Endothelial cell of umbilical vein (primary cell): ENCODE data around the gene ALG8. TPM values are rescaled to one million over a fixed set of nuclear protein-coding genes. Genes with fewer than 3 reads are reported as not detected.

ENCODE experiments used
- BruUV-seq: library from RNA; stranded (reverse); fragments of 400-500 nt; replicated peaks from 2 replicates; lab custom pipeline; 2021; lab: Mats Ljungman, UMichigan
- CTCF ChIA-PET: fragments of 300-600, 350-600 bp; sonication (Branson Sonifier 250); formaldehyde crosslinking; loops from one replicate; lab custom pipeline; 2021; ENCODE audit warnings: antibody characterized with exemption, inconsistent platforms; lab: Charles Lee
- POLR2A ChIA-PET: fragments of 300-600, 350-600 bp; sonication (Branson Sonifier 250); formaldehyde crosslinking; loops from one replicate; lab custom pipeline; 2021; ENCODE audit warnings: antibody characterized with exemption, inconsistent platforms; lab: Charles Lee
- DNase-seq: peaks from one replicate; pipeline ENCODE4 v3.0.0-alpha.2; 2011; ENCODE audit warnings: low read depth, low spot score
- FAIRE-seq: peaks from 2 replicates; lab custom pipeline; 2011; peaks lifted over from hg19 to GRCh38; lab: Jason Lieb, UNC
- H2AFZ ChIP-seq: 2 replicates; pipeline ENCODE4 v1.6.0; 2012; ENCODE audit warnings: low read depth, low read length, control low read depth, inconsistent platforms
- H3K27ac ChIP-seq: 2 replicates; pipeline ENCODE4 v1.5.1; 2011; ENCODE audit warnings: low read depth, mild to moderate bottlenecking, control low read depth, low read length, moderate library complexity; ENCODE audit not compliant: insufficient read depth
- H3K27me3 ChIP-seq, 2 experiments: 2 replicates each; pipeline versions ENCODE4 v1.6.0 to v1.6.1; 2011; ENCODE audit warnings: low read length in 2 of 2, mixed read lengths in 1 of 2; ENCODE audit not compliant: control insufficient read depth in 2 of 2, insufficient read depth in 2 of 2
- H3K36me3 ChIP-seq, 2 experiments: 2 replicates in 1 of 2; 3 replicates in 1 of 2; pipeline ENCODE4 v1.5.1; 2011; ENCODE audit warnings: low read length in 2 of 2, mild to moderate bottlenecking in 1 of 2, moderate library complexity in 1 of 2; ENCODE audit not compliant: control insufficient read depth in 2 of 2, insufficient read depth in 2 of 2; ENCODE audit errors: extremely low read depth in 1 of 2
- H3K4me1 ChIP-seq: 3 replicates; pipeline ENCODE4 v1.5.1; 2011; ENCODE audit warnings: mild to moderate bottlenecking, low read length; ENCODE audit not compliant: control insufficient read depth, insufficient read depth; ENCODE audit errors: extremely low read depth
- H3K4me2 ChIP-seq: 2 replicates; pipeline ENCODE4 v1.6.1; 2011; ENCODE audit warnings: low read length, control low read depth, mixed read lengths; ENCODE audit not compliant: insufficient read depth
- H3K4me3 ChIP-seq, 3 experiments: fragments of 200-600 bp in 1 of 3; sonication (generic), shearing (Covaris generic) in 1 of 3; replicated peaks in 1 of 3; 2 replicates each; pipeline ENCODE4 v1.5.1; 2011 to 2016; ENCODE audit warnings: control low read depth in 3 of 3, low read length in 3 of 3, mild to moderate bottlenecking in 2 of 3, inconsistent platforms in 1 of 3, low read depth in 1 of 3, moderate library complexity in 1 of 3; ENCODE audit not compliant: insufficient read depth in 1 of 3
- H3K79me2 ChIP-seq: 2 replicates; pipeline ENCODE4 v1.6.0; 2012; ENCODE audit warnings: low read length, inconsistent platforms; ENCODE audit not compliant: control insufficient read depth, insufficient read depth
- H3K9ac ChIP-seq: replicated peaks from 2 replicates; pipeline ENCODE3; 2011; ENCODE audit warnings: low read length, control low read depth; ENCODE audit not compliant: insufficient read depth; ENCODE audit errors: extremely low read depth
- H3K9me1 ChIP-seq: replicated peaks from 3 replicates; pipeline ENCODE4 v1.6.0; 2011; ENCODE audit warnings: mild to moderate bottlenecking, low read length; ENCODE audit not compliant: control insufficient read depth, insufficient read depth; ENCODE audit errors: extremely low read depth
- H3K9me3 ChIP-seq: replicated peaks from 2 replicates; pipeline ENCODE4 v1.5.1; 2012; ENCODE audit warnings: low read length, inconsistent platforms; ENCODE audit not compliant: control insufficient read depth, insufficient read depth
- H4K20me1 ChIP-seq: replicated peaks from 2 replicates; pipeline ENCODE3; 2011; ENCODE audit warnings: mild to moderate bottlenecking, low read length; ENCODE audit not compliant: control insufficient read depth, insufficient read depth; ENCODE audit errors: extremely low read depth
- CTCF ChIP-seq, 2 donors: IDR thresholded peaks; 1 replicate in 1 of 2; 2 replicates in 1 of 2; pipeline ENCODE4 v1.5.1; 2011; ENCODE audit warnings: low read length in 2 of 2, mild to moderate bottlenecking in 2 of 2, moderate library complexity in 2 of 2, control low read depth in 1 of 2, inconsistent platforms in 1 of 2, low read depth in 1 of 2; ENCODE audit not compliant: insufficient read depth in 1 of 2; ENCODE audit errors: extremely low read depth in 1 of 2
- EZH2 ChIP-seq: IDR thresholded peaks from 2 replicates; pipeline ENCODE4 v1.6.1; 2012; ENCODE audit warnings: borderline replicate concordance, low read depth, mild to moderate bottlenecking, moderate library complexity, low read length, inconsistent platforms; ENCODE audit not compliant: severe bottlenecking
- FOS ChIP-seq: IDR thresholded peaks from 2 replicates; pipeline ENCODE4 v1.6.1; 2011; ENCODE audit warnings: mild to moderate bottlenecking, low read length, moderate library complexity, borderline replicate concordance; ENCODE audit not compliant: insufficient read depth
- GATA2 ChIP-seq: IDR thresholded peaks from 2 replicates; pipeline ENCODE4 v1.7.0; 2011; ENCODE audit warnings: low read depth, mild to moderate bottlenecking, moderate library complexity, mixed read lengths, low read length; ENCODE audit not compliant: insufficient read length, insufficient read depth
- JUN ChIP-seq: IDR thresholded peaks from 2 replicates; pipeline ENCODE4 v1.6.1; 2011; ENCODE audit warnings: borderline replicate concordance, low read depth; ENCODE audit not compliant: insufficient read length, insufficient read depth
- MYC ChIP-seq: IDR thresholded peaks from one replicate; pipeline ENCODE4 v1.6.1; 2011; ENCODE audit warnings: mild to moderate bottlenecking, low read depth, low read length
- POLR2A ChIP-seq: IDR thresholded peaks from 2 replicates; pipeline ENCODE4 v1.6.1; 2012; ENCODE audit warnings: low read depth, mild to moderate bottlenecking, control low read depth, low read length
- POLR2AphosphoS5 ChIP-seq: IDR thresholded peaks from 2 replicates; pipeline ENCODE4 v1.6.1; 2012; ENCODE audit warnings: low read depth, mild to moderate bottlenecking, control low read depth, low read length, moderate library complexity; ENCODE audit not compliant: insufficient read depth
- dilution Hi-C: fragments of 300-500 bp; cut with MboI; formaldehyde crosslinking; loops from one replicate; pipeline ENCODE4 v1.15.0; 2019; ENCODE audit warnings: low sequenced_read_pairs; ENCODE audit not compliant: extremely low pct_ligation_motif_present
- intact Hi-C: fragments of 100-400 bp; cut with micrococcal nuclease; formaldehyde crosslinking; loops from one replicate; pipeline ENCODE4 v1.10.0; 2022
- polyA plus RNA-seq, 4 experiments: library from polyadenylated mRNA; depleted of rRNA in 3 of 4; stranded (reverse) in 3 of 4; unstranded in 1 of 4; fragments of >200 nt; gene quantifications; 2 replicates each; pipeline versions ENCODE4 v1.2.1 to v1.2.3, GENCODE V29; 2011 to 2012; ENCODE audit warnings: missing spikeins in 1 of 4
- total RNA-seq: library from RNA; stranded (reverse); gene quantifications from 2 replicates; pipeline ENCODE4 v1.2.3, GENCODE V29; 2021
- TF ChIP-seq, protein P1 (sequence below): IDR thresholded peaks from 2 replicates; pipeline ENCODE4 v1.6.1; 2011; ENCODE audit not compliant: insufficient read depth, insufficient read length

ALG8 gene
- total and polyA plus RNA-seq, 2 donors (not counting 3 experiments of a cell fraction or from before 2014, with no cell fraction given), result 43.9 to 48.2 TPM

GRCh38 chr11:78112582-78113275 lies 26.7 kb downstream of the ALG8 start:
- H3K9ac ChIP-seq, result no peak overlapping the region
- BruUV-seq, result no TSS peak
- FAIRE-seq, result no peak
- H3K79me2 ChIP-seq, result no peaks in the 10 kb centered on the region
- no peaks in the 10 kb centered on the region for H3K27me3 ChIP-seq
- TF ChIP-seq EZH2 (no peak), POLR2A (no peak), MYC (no peak), CTCF (IDR thresholded peaks at IDR 0.05; ENCODE audit: extremely low read depth in 1 of 2, insufficient read depth in 1 of 2, low read depth in 1 of 2, low read length in 2 of 2) (no peak), FOS (no peak), JUN (no peak), GATA2 (no peak), POLR2AphosphoS5 (no peak)
- TF ChIP-seq, protein P1, sequence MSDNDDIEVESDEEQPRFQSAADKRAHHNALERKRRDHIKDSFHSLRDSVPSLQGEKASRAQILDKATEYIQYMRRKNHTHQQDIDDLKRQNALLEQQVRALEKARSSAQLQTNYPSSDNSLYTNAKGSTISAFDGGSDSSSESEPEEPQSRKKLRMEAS, result no peak
- H3K36me3 ChIP-seq, result no peaks in the 10 kb centered on the region
- ChIA-PET CTCF (no interaction called here), POLR2A (no interaction called here)
- no peaks in the 10 kb centered on the region for H4K20me1 ChIP-seq
- no peak overlapping the region for H3K27ac ChIP-seq
- H3K9me3 ChIP-seq, result no peaks in the 10 kb centered on the region
- no peaks in the 10 kb centered on the region for H3K9me1 ChIP-seq
- H2AFZ ChIP-seq, result no peak overlapping the region
- no peak overlapping the region for H3K4me2 ChIP-seq
- H3K4me3 ChIP-seq, result no peak overlapping the region
- intact Hi-C loops (no loop called here), dilution Hi-C loops (no loop called here)
- DNase-seq, result no peak
- no peaks in the 10 kb centered on the region for H3K4me1 ChIP-seq
